ENCODE measurements around the gene BAHCC1. TPM values are rescaled to one million over a fixed set of nuclear protein-coding genes. Genes with fewer than 3 reads are reported as not detected.

The BAHCC1 gene
- polyA plus RNA-seq, 1 experiment, result 3.1 TPM

- DNase-seq (ENCODE audit: low read depth), result no peak
- TF ChIP-seq CTCF (IDR thresholded peaks at IDR 0.05; ENCODE audit: insufficient read depth, low read depth, low read length), result no peak
- Histone ChIP-seq H3K27me3 (ENCODE audit: control insufficient read depth, insufficient read depth, low read length) (no peaks in the 10 kb centered on the region), H3K36me3 (ENCODE audit: control insufficient read depth, insufficient read depth, low read length) (no peaks in the 10 kb centered on the region), H3K4me3 (ENCODE audit: low read depth, low read length) (no peak overlapping the region)
- CTCF ChIA-PET, result interaction anchor here (0.9 to 3.0 kb wide), 2 partner anchors 9 to 13 kb away, joined by 3 to 14 read pairs; no protein-coding TSS in a partner anchor
- POLR2A ChIA-PET, result no interaction called here
These were observed 32.9 kb downstream of the BAHCC1 start for GRCh38 chr17:81428121-81428515.

GRCh38 chr17:81428516-81428915 is 33.3 kb downstream of the BAHCC1 start:
- Histone ChIP-seq H3K4me3 (ENCODE audit: low read depth, low read length) (no peak overlapping the region), H3K27me3 (ENCODE audit: control insufficient read depth, insufficient read depth, low read length) (no peaks in the 10 kb centered on the region), H3K36me3 (ENCODE audit: control insufficient read depth, insufficient read depth, low read length) (no peaks in the 10 kb centered on the region)
- ChIA-PET CTCF (interaction anchor here (0.9 to 3.0 kb wide), 2 partner anchors 9 to 12 kb away, joined by 3 to 14 read pairs; no protein-coding TSS in a partner anchor), POLR2A (no interaction called here)
- no peak for DNase-seq (ENCODE audit: low read depth)
- no peak for TF ChIP-seq CTCF (IDR thresholded peaks at IDR 0.05; ENCODE audit: insufficient read depth, low read depth, low read length)

- no peak for DNase-seq (ENCODE audit: low read depth)
- Histone ChIP-seq H3K4me3 (ENCODE audit: low read depth, low read length) (no peak overlapping the region), H3K36me3 (ENCODE audit: control insufficient read depth, insufficient read depth, low read length) (no peaks in the 10 kb centered on the region), H3K27me3 (ENCODE audit: control insufficient read depth, insufficient read depth, low read length) (no peaks in the 10 kb centered on the region)
- CTCF ChIA-PET, result interaction anchor here (0.9 to 3.0 kb wide), 6 partner anchors 10 to 176 kb away, joined by 3 to 14 read pairs (median 4); partner anchors contain the start of gene BAHCC1
- POLR2A ChIA-PET, result no interaction called here
- TF ChIP-seq CTCF (IDR thresholded peaks at IDR 0.05; ENCODE audit: insufficient read depth, low read depth, low read length), result no peak
These were observed 33.9 kb downstream of the BAHCC1 start for GRCh38 chr17:81428948-81429774.

- Histone ChIP-seq H3K27me3 (ENCODE audit: control insufficient read depth, insufficient read depth, low read length) (no peaks in the 10 kb centered on the region), H3K36me3 (ENCODE audit: control insufficient read depth, insufficient read depth, low read length) (no peaks in the 10 kb centered on the region), H3K4me3 (ENCODE audit: low read depth, low read length) (no peak overlapping the region)
- DNase-seq (ENCODE audit: low read depth), result no peak
- ChIA-PET CTCF (interaction anchor here (1.0 to 3.0 kb wide), 6 partner anchors 11 to 177 kb away, joined by 3 to 14 read pairs (median 4); partner anchors contain the start of gene BAHCC1), POLR2A (interaction anchor here (0.6 kb wide), 1 partner anchor 11 kb away, joined by 8 read pairs; no protein-coding TSS in a partner anchor)
- TF ChIP-seq CTCF (IDR thresholded peaks at IDR 0.05; ENCODE audit: insufficient read depth, low read depth, low read length), result no peak
These were observed 34.7 kb downstream of the BAHCC1 start for GRCh38 chr17:81429821-81430551.

All from BJ (cell line).